ENCODE results near the gene SYNE1. TPM values are rescaled to one million over a fixed set of nuclear protein-coding genes. Genes with fewer than 3 reads are reported as not detected.
"Not testable (repeated sequence)": the region's sequence is repeated elsewhere in the genome, so short reads cannot be mapped to it uniquely, and the experiment has no call there.

SYNE1 gene
- total and polyA plus RNA-seq, 2 of the 8 experiments (the other 6 are each of a cell fraction or from before 2014, with no cell fraction given), result 2.8 to 5.5 TPM

GRCh38 chr6:152563177-152563576 lies 74.0 kb downstream of the SYNE1 start (continued):
- TF ChIP-seq, protein P1, sequence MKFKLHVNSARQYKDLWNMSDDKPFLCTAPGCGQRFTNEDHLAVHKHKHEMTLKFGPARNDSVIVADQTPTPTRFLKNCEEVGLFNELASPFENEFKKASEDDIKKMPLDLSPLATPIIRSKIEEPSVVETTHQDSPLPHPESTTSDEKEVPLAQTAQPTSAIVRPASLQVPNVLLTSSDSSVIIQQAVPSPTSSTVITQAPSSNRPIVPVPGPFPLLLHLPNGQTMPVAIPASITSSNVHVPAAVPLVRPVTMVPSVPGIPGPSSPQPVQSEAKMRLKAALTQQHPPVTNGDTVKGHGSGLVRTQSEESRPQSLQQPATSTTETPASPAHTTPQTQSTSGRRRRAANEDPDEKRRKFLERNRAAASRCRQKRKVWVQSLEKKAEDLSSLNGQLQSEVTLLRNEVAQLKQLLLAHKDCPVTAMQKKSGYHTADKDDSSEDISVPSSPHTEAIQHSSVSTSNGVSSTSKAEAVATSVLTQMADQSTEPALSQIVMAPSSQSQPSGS (IDR thresholded peaks at IDR 0.05; ENCODE audit: low read length), result no peak
- TF ChIP-seq RXRA (IDR thresholded peaks at IDR 0.05; ENCODE audit: insufficient read depth, low read depth, low read length) (no peak), JUND (IDR thresholded peaks at IDR 0.05; ENCODE audit: low read length) (no peak)

DNA sequence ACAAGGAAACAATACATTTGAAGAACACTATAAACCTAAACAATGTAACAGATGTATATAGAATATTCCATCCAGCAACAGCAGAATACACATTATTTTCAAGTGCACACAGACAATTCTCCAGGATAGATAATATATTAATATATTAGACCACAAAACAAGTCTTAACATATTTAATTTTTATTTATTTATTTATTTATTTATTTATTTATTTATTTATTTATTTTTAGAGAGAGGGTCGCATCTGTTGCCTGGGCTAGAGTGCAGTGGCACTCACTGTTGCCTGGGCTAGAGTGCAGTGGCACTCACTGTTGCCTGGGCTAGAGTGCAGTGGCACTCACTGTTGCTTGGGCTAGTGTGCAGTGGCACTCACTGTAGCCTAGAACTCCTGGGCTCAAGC lies 78.4 kb downstream of the SYNE1 start:
- POLR2A ChIA-PET (ENCODE audit: partially characterized antibody); FAIRE-seq: not testable (repeated sequence)

More for the DNA sequence above, 78.4 kb downstream of the SYNE1 start:
- H3K9ac ChIP-seq (replicated peaks in 1 of 4; ENCODE audit: extremely low read depth in 1 of 4, low read depth in 3 of 4, low read length in 3 of 4); H3K18ac ChIP-seq (ENCODE audit: extremely low read depth, low read length); H3K23me2 ChIP-seq (ENCODE audit: low read depth, low read length); H4K91ac ChIP-seq (replicated peaks; ENCODE audit: insufficient read length, low read length); H3K4me2 ChIP-seq (ENCODE audit: insufficient read depth in 1 of 2, low read depth in 2 of 2, low read length in 2 of 2); H3K4me3 ChIP-seq (ENCODE audit: extremely low read depth in 1 of 4, insufficient read depth in 2 of 4, low read depth in 3 of 4, low read length in 4 of 4); DNase-seq (ENCODE audit: low read depth in 1 of 2, low spot score in 2 of 2); H3K4ac ChIP-seq (replicated peaks; ENCODE audit: insufficient read length, low read depth, low read length); H3K9me3 ChIP-seq (ENCODE audit: insufficient read depth in 2 of 2, low read depth in 1 of 2, low read length in 1 of 2); H3K79me1 ChIP-seq (ENCODE audit: low read depth, low read length); H2BK120ac ChIP-seq (replicated peaks; ENCODE audit: low read depth, low read length); H4K8ac ChIP-seq (ENCODE audit: extremely low read depth, insufficient read depth, low read length); H2BK12ac ChIP-seq (ENCODE audit: low read depth, low read length); H3K56ac ChIP-seq (replicated peaks; ENCODE audit: insufficient read length, low read depth, low read length); H3K23ac ChIP-seq (ENCODE audit: insufficient read length); H3K14ac ChIP-seq (ENCODE audit: insufficient read length); H2BK5ac ChIP-seq (ENCODE audit: low read depth, low read length); H3K4me1 ChIP-seq (replicated peaks in 1 of 4; ENCODE audit: control insufficient read depth in 3 of 4, insufficient read depth in 4 of 4, low read length in 3 of 4); H3K27ac ChIP-seq (ENCODE audit: low read depth, low read length); H3K79me2 ChIP-seq (ENCODE audit: control insufficient read depth in 1 of 2, insufficient read depth in 2 of 2, low read length in 2 of 2); H2BK15ac ChIP-seq (ENCODE audit: low read length); H4K5ac ChIP-seq (ENCODE audit: insufficient read length, low read depth, low read length); H3K27me3 ChIP-seq (replicated peaks in 1 of 4; ENCODE audit: control insufficient read depth in 3 of 4, extremely low read depth in 1 of 4, insufficient read depth in 3 of 4, low read length in 3 of 4); H2BK20ac ChIP-seq (ENCODE audit: low read length); H2AK5ac ChIP-seq (ENCODE audit: low read depth, low read length); H2AFZ ChIP-seq (ENCODE audit: low read length); H3K36me3 ChIP-seq (ENCODE audit: control insufficient read depth in 2 of 4, insufficient read depth in 4 of 4, low read length in 3 of 4); H4K20me1 ChIP-seq (replicated peaks in 1 of 2; ENCODE audit: control insufficient read depth in 1 of 2, insufficient read depth in 2 of 2, low read length in 2 of 2): not testable (repeated sequence)
- 95% methylated on average over 1 of the region's 1 CpG; no CpG with 5 or more reads in 1 of the 2 experiments for WGBS, 2 experiments (ENCODE audit: extremely low coverage in 1 of 2, insufficient coverage in 1 of 2, insufficient read length in 1 of 2, insufficient replicate concordance in 2 of 2, low coverage in 1 of 2, low lambda C conversion rate in 2 of 2, missing lambda C conversion rate in 1 of 2)
- CTCF ChIA-PET (ENCODE audit: partially characterized antibody), result interaction anchor here (1.3 kb wide), 1 partner anchor 84 kb away, joined by 3 read pairs; no protein-coding TSS in a partner anchor

Data from H1 (cell line).